Mucosa of descending colon (tissue), 3 donors: ENCODE results near the gene ZNF358. TPM values are rescaled to one million over a fixed set of nuclear protein-coding genes. Genes with fewer than 3 reads are reported as not detected.

Experiments used
- ATAC-seq: fragments of 200-7000 bp; cut with Tn5 transposase; one replicate; pipeline ENCODE4 v1.9.1; 2020; ENCODE audit warnings: mild to moderate bottlenecking, moderate library complexity
- DNase-seq, 3 donors: peaks; one replicate each; pipeline ENCODE4 v3.0.0-alpha.2; 2020
- H3K36me3 ChIP-seq: fragments of 200-600 bp; one replicate; pipeline ENCODE4 v1.8.0; 2021; ENCODE audit warnings: low read depth, mild to moderate bottlenecking
- H3K4me1 ChIP-seq: fragments of 200-600 bp; one replicate; pipeline ENCODE4 v1.8.0; 2021; ENCODE audit warnings: low read depth, mild to moderate bottlenecking
- H3K4me3 ChIP-seq: fragments of 200-600 bp; one replicate; pipeline ENCODE4 v1.8.0; 2021; ENCODE audit warnings: mild to moderate bottlenecking
- H3K9me3 ChIP-seq: fragments of 200-600 bp; one replicate; pipeline ENCODE4 v1.8.0; 2021; ENCODE audit warnings: mild to moderate bottlenecking
- CTCF ChIP-seq: fragments of 200-600 bp; IDR thresholded peaks from one replicate; pipeline ENCODE4 v1.8.0; 2022; ENCODE audit warnings: antibody characterized with exemption, mild to moderate bottlenecking
- intact Hi-C, 2 donors: fragments of 100-400 bp; cut with DNase I in 1 of 2; cut with micrococcal nuclease in 1 of 2; formaldehyde crosslinking; loops; one replicate each; pipeline versions ENCODE4 v1.11.0 to v1.11.1; 2022; cut with DNase I, micrococcal nuclease
- total RNA-seq, 3 donors: library from RNA; stranded (reverse); fragmentation: NEBNext Ultra II Directional in 2 of 3; extraction: Animal tissue kit (Norgen Biotek cat#: 25700) in 2 of 3; gene quantifications; one replicate each; pipeline versions ENCODE4 v1.2.1 to v1.2.4, GENCODE V29; 2021 to 2023
- donor health status: DM: no; HTN: no; CAD: no; lungs with moderate emphysema.
- donor health status: DM: no; HTN: no; CAD: no.
- donor health status: DM: no; HTN: yes; CAD: no.

The ZNF358 gene
- total RNA-seq, 3 donors from 2014 or later = 31.7 to 88.8 (median 42.1) TPM

GRCh38 chr19:7509625-7510024 lies 6.3 kb upstream of the ZNF358 start:
- TF ChIP-seq CTCF = no peak
- H3K4me1 ChIP-seq = peaks cover 9% of the 10 kb centered on the region
- no peaks in the 10 kb centered on the region for H3K36me3 ChIP-seq
- no peaks in the 10 kb centered on the region for H3K9me3 ChIP-seq
- H3K4me3 ChIP-seq = no peak overlapping the region
- DNase-seq (no peak), ATAC-seq (no peak)
- intact Hi-C loops = no loop called here

- H3K4me3 ChIP-seq = no peak overlapping the region
- H3K4me1 ChIP-seq = peaks cover 5% of the 10 kb centered on the region
- DNase-seq = no peak
- no peaks in the 10 kb centered on the region for H3K9me3 ChIP-seq
- no peak for ATAC-seq
- H3K36me3 ChIP-seq = no peaks in the 10 kb centered on the region
- intact Hi-C loops = no loop called here
- no peak for TF ChIP-seq CTCF
Observed at GRCh38 chr19:7512400-7512851, 3.5 kb upstream of the ZNF358 start.

GRCh38 chr19:7513809-7514642 lies 1.9 kb upstream of the ZNF358 start:
- TF ChIP-seq CTCF = no peak
- intact Hi-C loops = no loop called here
- DNase-seq (no peak), ATAC-seq (no peak)
- Histone ChIP-seq H3K4me1 (peaks cover 5% of the 10 kb centered on the region), H3K4me3 (no peak overlapping the region), H3K36me3 (no peaks in the 10 kb centered on the region), H3K9me3 (no peaks in the 10 kb centered on the region)

- TF ChIP-seq CTCF = no peak
- DNase-seq = peak in 1 of 3 donors; percentile 58
- Histone ChIP-seq H3K9me3 (no peaks in the 10 kb centered on the region), H3K4me3 (no peak overlapping the region), H3K4me1 (peaks cover 5% of the 10 kb centered on the region), H3K36me3 (no peaks in the 10 kb centered on the region)
- intact Hi-C loops = no loop called here
- ATAC-seq = peak; percentile 2
Observed at GRCh38 chr19:7515110-7515644, 726 bp upstream of the ZNF358 start.

GRCh38 chr19:7516333-7516732 lies 430 bp downstream of the ZNF358 start:
- TF ChIP-seq CTCF = no peak
- DNase-seq (peak in 1 of 3 donors; percentile 55), ATAC-seq (no peak)
- Histone ChIP-seq H3K36me3 (no peaks in the 10 kb centered on the region), H3K4me1 (peaks cover 5% of the 10 kb centered on the region), H3K9me3 (no peaks in the 10 kb centered on the region), H3K4me3 (peak overlapping the region; percentile 34)
- intact Hi-C loops = no loop called here
